Measurements from ENCODE around the gene EPX.
A peak's percentile ranks its signal among the peaks of the same experiment; 100 is the strongest.

The EPX gene

GRCh38 chr17:58184308-58184985 is 8.1 kb upstream of the EPX start:
- H3K4me3 ChIP-seq (replicated peaks; ENCODE audit: low read depth, low read length): no peak overlapping the region
- TF ChIP-seq CTCF (IDR thresholded peaks at IDR 0.05; ENCODE audit: low read length, missing control alignments): no peak
- peak; percentile 55 for DNase-seq (ENCODE audit: low read depth)

- DNase-seq (ENCODE audit: low read depth): no peak
- H3K4me3 ChIP-seq (replicated peaks; ENCODE audit: low read depth, low read length): no peak overlapping the region
- TF ChIP-seq CTCF (IDR thresholded peaks at IDR 0.05; ENCODE audit: low read length, missing control alignments): no peak
Observed at GRCh38 chr17:58184986-58185761, 7.4 kb upstream of the EPX start.

GRCh38 chr17:58186591-58186990 is 5.9 kb upstream of the EPX start:
- TF ChIP-seq CTCF (IDR thresholded peaks at IDR 0.05; ENCODE audit: low read length, missing control alignments): no peak
- DNase-seq (ENCODE audit: low read depth): no peak
- no peak overlapping the region for H3K4me3 ChIP-seq (replicated peaks; ENCODE audit: low read depth, low read length)

- DNase-seq (ENCODE audit: low read depth): no peak
- H3K4me3 ChIP-seq (replicated peaks; ENCODE audit: low read depth, low read length): no peak overlapping the region
- no peak for TF ChIP-seq CTCF (IDR thresholded peaks at IDR 0.05; ENCODE audit: low read length, missing control alignments)
Observed at GRCh38 chr17:58187063-58187462, 5.5 kb upstream of the EPX start.

GRCh38 chr17:58187675-58188074 is 4.9 kb upstream of the EPX start:
- no peak for DNase-seq (ENCODE audit: low read depth)
- TF ChIP-seq CTCF (IDR thresholded peaks at IDR 0.05; ENCODE audit: low read length, missing control alignments): no peak
- H3K4me3 ChIP-seq (replicated peaks; ENCODE audit: low read depth, low read length): no peak overlapping the region

GRCh38 chr17:58189436-58190146 is 2.9 kb upstream of the EPX start:
- peak; percentile 82 for DNase-seq (ENCODE audit: low read depth)
- H3K4me3 ChIP-seq (replicated peaks; ENCODE audit: low read depth, low read length): no peak overlapping the region
- TF ChIP-seq CTCF (IDR thresholded peaks at IDR 0.05; ENCODE audit: low read length, missing control alignments): no peak

All from fibroblast of pulmonary artery (primary cell).